ENCODE results near the gene SASH1.

The SASH1 gene

GRCh38 chr6:148491638-148492251, 149.1 kb downstream of the SASH1 start:
- in situ Hi-C loops (cut with MboI; ENCODE audit: low sequenced_read_pairs): no loop called here

GRCh38 chr6:148492654-148493290, 150.1 kb downstream of the SASH1 start:
- in situ Hi-C loops (cut with MboI; ENCODE audit: low sequenced_read_pairs): no loop called here

DNA sequence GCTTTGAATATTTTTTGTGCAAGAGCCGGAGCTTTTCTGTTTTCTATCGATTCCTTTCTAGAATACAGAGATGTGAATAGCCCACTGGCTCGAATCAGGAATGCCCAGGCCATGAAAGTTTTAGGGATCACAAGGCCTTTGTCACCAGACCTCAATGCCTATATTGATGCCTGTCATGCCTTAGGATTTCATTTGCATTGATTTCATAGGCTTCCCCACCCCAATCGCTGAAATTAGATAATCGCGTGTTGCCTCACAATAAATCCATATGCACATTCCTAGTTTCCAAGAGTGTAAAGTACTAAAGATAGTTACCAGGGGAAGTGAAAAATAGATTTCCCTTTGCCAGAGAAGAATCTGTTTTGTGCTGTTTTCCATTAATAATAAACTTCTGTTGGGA, 150.8 kb downstream of the SASH1 start:
- in situ Hi-C loops (cut with MboI; ENCODE audit: low sequenced_read_pairs): no loop called here

- in situ Hi-C loops (cut with MboI; ENCODE audit: low sequenced_read_pairs): no loop called here
Measured at GRCh38 chr6:148494226-148494625, 151.6 kb downstream of the SASH1 start.

DNA sequence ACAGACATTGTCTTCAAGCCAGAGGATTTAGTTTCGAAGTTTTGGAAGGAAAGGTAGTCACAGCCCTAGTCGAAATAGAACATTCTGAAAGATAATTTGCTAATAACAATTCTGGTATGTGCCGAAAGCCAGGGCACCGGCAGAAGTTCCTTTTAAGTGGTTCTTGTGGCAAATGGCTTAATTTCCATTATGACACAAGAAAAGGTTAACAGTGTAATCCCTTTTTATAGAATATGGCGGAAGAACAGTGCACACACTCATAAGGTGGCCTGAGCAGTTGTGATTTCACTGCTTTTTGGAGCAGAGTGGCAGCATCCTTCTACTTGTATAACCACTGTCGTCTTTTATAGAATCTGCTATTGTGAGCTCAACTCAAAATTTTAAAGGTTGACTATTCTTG, 152.4 kb downstream of the SASH1 start:
- in situ Hi-C loops (cut with MboI; ENCODE audit: low sequenced_read_pairs): no loop called here

DNA sequence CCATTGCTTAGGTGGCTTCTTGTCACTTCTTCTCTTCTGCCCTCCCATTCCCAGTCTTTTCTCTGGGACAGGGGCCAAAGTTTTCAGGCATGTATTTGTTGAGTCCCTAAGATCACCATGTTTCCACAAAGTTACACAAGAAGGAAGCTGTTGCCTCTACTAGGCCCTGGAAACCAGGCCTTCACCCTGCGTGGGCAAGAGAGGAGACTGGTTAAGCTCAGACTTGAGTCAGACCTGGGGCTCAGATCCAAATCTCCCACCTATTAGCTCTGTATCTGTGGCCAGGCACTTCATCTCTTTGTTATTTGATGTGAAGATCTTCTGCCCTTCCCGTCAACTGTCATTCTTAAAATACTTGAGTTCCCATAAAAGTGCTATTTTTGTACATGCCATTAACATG, 154.6 kb downstream of the SASH1 start:
- in situ Hi-C loops (cut with MboI; ENCODE audit: low sequenced_read_pairs): no loop called here

- in situ Hi-C loops (cut with MboI; ENCODE audit: low sequenced_read_pairs): no loop called here
Measured at GRCh38 chr6:148497717-148498116, 155.1 kb downstream of the SASH1 start.

DNA sequence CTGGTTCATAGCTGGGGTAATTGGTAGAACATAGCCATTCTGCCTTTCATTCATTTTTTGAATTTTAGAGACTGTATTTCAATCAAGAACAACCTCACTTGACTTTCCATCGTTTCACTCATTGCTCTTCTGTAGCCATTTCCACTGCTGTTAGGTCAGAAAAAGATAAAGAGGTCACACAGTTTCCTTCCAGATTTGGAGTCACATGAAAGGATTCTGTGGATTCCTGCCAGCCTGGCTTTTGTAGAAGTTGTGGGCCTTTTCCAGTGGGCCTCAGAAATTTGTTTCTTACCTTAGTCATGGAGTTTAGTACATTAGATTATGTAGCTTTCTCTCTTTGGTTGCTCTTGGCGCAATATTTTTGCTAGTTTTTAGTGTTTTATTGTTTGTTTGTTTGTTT, 157.8 kb downstream of the SASH1 start:
- in situ Hi-C loops (cut with MboI; ENCODE audit: low sequenced_read_pairs): no loop called here

DNA sequence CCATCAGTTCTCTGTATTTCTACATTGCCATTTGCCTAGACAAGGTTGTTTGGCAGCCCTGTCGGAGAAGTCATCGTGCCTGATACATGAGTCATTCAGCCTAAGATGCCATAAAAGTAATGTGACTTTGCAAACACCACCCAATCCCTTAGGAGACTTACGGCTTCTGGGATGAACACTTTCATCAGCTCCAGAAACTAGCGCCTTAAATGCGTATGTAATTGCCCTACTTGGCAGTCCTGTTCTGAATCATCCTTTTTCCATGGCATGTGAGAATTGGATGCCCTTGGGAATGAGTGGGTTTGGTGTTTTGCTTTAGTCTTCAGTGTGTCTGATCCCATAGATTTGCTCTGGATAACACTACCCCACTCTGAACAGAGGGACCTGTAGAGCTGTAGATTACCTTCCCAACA, 158.5 kb downstream of the SASH1 start:
- in situ Hi-C loops (cut with MboI; ENCODE audit: low sequenced_read_pairs): no loop called here

GRCh38 chr6:148502083-148502772, 159.6 kb downstream of the SASH1 start:
- in situ Hi-C loops (cut with MboI; ENCODE audit: low sequenced_read_pairs): no loop called here

- in situ Hi-C loops (cut with MboI; ENCODE audit: low sequenced_read_pairs): no loop called here
Measured at GRCh38 chr6:148502773-148503135, 160.1 kb downstream of the SASH1 start.

DNA sequence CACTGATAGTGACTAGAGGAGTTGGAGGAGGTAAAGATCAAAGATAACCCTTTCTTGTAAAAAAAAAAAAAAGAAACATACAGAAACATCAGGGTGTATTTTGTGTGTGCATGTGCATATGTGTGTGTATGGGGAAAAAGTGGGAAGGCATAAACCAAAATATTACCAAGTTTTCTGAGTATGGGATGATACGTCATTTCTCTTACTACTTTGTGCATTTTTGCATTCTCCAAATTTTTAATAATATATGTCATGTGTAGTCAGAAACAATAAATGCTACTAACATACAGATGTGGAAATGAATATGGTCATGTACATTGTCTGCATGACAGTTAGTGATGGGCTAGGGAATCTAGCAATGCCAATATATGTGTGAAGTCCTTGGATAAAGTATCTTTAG, 161.1 kb downstream of the SASH1 start:
- in situ Hi-C loops (cut with MboI; ENCODE audit: low sequenced_read_pairs): no loop called here

- in situ Hi-C loops (cut with MboI; ENCODE audit: low sequenced_read_pairs): no loop called here
Measured at GRCh38 chr6:148507774-148508173, 165.1 kb downstream of the SASH1 start.

DNA sequence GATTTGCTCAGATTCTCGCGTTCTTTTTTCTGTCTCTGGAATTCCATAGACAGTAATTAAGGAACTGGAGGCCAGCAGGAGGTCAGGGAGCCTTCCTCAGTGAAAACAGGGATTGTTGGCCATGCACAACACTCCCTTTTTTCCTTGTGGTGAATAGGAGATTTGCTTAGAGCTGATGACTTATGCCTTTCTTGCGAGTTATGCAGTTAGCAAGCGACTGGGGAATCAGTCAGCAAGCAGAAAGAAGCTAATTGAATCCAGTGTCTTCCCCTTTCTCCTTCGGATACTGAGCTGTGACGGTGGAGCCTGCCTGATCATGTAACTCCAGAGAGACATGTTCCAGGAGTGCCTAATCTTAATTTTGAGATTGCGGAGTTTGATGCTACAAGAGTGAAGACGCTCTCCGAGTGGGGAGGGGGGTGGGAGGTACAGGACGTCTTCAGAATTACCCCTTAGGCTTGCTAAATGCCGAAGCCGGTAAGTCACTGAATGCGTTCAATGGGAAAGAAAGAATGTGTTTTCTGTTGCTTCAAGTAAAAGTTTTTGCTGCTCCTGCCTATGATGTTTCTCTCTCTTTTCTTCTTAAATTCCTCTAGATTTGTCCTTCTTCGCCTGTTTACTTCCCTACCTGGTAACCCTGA, 165.9 kb downstream of the SASH1 start:
- in situ Hi-C loops (cut with MboI; ENCODE audit: low sequenced_read_pairs): no loop called here

- in situ Hi-C loops (cut with MboI; ENCODE audit: low sequenced_read_pairs): no loop called here
Measured at GRCh38 chr6:148509119-148509799, 166.6 kb downstream of the SASH1 start.

GRCh38 chr6:148509800-148510581, 167.4 kb downstream of the SASH1 start:
- in situ Hi-C loops (cut with MboI; ENCODE audit: low sequenced_read_pairs): no loop called here

DNA sequence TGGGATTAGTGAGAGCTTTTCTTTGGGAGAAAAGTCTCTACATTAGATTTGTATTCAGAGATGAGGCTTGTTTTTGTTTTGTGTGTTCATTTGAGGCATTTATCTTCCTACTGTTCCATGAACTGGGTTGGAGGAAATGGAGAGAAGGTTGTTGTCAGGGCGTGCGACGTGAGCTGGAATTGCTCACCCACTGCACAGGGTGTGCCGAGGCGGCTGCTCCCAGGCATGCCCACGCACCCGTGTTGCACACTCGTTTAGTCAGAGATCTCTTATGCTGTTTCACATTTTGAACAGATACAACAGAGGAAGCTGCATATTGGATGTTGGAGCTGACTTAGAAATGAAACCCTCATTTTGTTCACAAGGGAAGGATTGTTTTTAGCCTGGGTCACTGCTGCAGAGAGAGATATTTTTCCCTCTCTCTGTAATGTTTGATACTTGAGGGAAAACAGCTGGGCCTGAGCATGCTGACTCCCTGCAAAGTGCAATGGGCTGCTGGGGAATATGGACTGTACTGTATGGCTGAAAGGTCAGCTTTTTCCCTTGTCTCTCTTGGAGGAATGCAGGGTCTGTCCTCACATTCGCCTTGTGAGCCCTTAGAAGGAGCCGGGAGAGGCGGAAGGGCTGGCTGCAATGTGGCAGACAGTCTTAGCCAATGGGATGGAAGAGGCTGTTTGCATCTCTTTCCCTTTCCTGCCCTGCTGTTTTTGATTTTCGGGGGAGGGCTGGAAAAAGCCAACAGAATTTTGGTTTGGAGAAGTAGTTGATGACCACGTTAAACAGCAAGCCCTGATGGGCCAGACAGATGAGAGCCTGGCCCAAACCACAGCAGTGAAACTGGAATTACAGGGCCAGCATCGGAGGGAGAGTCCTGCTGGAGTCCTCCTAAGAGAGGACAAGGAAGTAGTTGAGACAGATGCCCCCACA, 170.8 kb downstream of the SASH1 start:
- in situ Hi-C loops (cut with MboI; ENCODE audit: low sequenced_read_pairs): no loop called here

GRCh38 chr6:148514091-148514845, 171.6 kb downstream of the SASH1 start:
- in situ Hi-C loops (cut with MboI; ENCODE audit: low sequenced_read_pairs): no loop called here

DNA sequence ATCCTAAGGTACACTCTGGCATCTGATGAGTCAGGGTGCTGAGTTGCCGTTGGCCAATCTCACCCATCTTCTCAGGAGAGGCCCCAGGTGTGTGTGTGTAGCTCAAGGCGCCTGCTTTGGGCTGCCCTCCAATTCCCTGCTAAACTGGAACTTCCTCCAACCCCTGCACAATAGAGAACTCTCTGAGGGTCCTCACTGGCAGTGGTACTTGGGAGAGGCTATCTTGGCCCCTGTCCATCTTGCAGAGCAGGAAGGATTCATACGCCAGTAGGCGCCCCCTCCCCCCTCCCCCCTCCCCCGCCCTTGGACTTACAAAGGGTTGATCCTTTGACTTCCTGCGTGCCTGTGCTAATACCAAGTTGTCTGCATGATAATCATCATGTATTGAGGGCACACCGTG, 173.6 kb downstream of the SASH1 start:
- in situ Hi-C loops (cut with MboI; ENCODE audit: low sequenced_read_pairs): no loop called here

Data from hTERT RPE-1 (cell line).